HG03439 (cell line): Measurements from ENCODE around the gene FH.

Experiments used
- ATAC-seq: cut with Tn5 transposase; IDR thresholded peaks from one replicate; pipeline ENCODE4 v1.9.1; 2021; ENCODE audit warnings: mild to moderate bottlenecking, moderate library complexity; ENCODE audit not compliant: unreplicated experiment

The FH gene

DNA sequence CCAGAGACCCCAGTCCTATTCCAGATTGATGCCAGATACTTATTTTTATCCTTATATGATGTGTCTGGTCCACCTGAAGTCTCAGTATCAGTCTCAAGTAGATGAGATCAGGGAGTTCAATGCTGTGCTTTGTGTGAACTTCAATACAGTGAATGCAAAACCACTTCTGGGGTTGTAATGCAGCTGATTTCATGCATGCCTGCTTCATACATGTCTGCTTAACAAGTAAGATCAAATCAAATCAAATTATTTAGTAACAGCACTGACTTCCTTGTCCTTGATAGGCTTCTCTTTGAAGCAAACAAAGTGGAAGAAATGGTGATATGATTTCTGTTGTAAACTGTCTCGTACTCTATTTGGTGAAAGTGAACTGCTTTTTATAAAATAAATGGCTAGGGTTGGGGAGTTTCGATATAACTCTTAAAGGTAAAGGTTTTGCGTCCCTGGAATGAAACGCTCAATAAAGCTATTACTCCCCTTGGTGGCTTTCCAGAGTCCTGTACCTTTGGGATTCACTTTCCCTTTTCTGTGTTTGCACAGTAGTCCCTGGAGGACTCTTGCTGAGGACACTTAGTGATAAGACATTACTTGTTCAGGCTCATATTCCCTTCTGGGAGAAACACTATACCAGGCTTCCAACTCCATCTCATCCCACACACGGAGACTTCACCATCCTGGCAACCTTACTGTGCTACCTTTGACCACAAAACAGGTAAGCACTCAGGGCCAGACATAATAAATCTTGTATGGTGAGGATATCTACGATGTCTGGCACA is 59.3 kb downstream of the FH start:
- no peak for ATAC-seq

- ATAC-seq, result no peak
These were observed 60.3 kb downstream of the FH start for GRCh38 chr1:241459186-241459802.

DNA sequence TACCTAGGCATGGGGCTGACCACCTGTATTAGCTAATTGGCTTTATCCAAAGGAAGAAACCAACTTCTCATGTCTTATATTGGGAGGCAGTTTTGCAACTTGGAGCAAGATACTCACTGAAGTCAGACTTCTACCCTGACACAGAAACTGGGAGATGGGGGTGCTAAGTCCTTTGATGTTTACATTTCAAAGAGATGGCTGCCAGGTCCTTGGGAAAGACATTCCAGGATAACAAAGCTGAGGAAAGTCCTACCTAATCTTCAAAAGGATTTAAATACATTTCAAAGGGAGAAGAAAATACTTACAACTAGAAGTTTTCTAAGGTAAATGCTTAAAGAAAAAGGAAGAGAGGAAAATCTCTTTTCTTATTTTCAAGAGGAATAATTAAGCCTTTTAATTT is 62.1 kb downstream of the FH start:
- no peak for ATAC-seq

DNA sequence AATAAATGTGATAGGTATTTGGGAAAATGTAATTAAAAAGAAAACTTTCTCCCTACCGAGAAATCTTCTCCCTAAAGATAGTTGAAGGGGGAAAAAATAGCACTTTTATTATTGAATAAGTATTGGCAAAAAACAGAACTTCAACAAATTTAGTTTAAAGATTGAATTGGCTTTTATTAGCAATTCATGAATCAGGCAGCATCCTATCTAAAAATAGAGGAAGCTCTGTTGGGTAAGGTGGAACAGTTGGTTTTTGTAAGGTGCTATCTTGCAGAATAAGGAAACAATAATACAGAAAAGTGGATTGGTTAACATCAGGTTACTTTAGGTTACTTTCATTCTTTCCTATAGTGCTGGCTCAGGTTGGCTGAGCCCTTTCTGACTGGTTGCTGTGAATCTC is 62.8 kb downstream of the FH start:
- ATAC-seq, result no peak

DNA sequence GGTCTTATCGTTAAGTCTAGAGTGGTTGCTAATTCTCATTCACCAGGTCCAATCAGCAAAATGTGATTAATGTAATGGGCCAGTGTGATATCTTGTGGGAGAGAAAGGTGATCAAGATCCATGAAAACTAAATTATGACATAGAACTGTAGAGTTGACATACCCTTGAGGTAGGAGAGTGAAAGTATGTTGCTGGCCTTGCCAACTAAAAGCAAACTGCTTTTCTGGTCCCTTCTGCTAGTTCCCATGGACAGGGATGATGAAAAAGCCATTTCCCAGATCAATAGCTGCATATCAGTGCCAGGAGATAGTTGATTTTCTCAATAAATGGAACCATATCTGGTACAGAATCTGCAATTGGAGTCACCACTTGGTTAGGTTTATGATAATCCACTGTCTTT is 65.8 kb downstream of the FH start:
- ATAC-seq, result no peak

DNA sequence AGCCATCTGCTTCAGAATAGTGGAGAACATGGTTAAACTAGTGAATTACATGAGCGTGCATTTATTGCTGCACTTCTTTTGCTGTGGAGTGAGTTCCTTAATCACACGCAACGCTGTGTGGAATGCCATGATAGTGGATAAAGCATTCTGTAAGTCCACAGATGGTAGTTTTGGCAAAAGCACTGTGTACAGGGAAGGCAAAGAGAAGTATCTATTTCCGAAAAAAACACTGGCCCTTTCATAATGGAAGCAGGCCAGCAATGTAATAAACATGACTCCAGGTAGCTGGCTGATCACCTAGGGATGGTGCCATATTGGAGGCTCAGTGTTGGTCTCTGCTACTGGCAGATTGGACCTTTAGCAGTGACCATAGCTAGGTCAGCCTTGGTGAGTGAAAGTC is 67.6 kb downstream of the FH start:
- ATAC-seq, result no peak
